Measurements from ENCODE around the gene C3orf38. TPM values are rescaled to one million over a fixed set of nuclear protein-coding genes. Genes with fewer than 3 reads are reported as not detected.
"Not testable (repeated sequence)": the region's sequence is repeated elsewhere in the genome, so short reads cannot be mapped to it uniquely, and the experiment has no call there.

Gene C3orf38
- total RNA-seq, 1 donor from 2014 or later: 22.6 TPM

- DNase-seq (ENCODE audit: low spot score): no peak
Measured at GRCh38 chr3:88152841-88153240, 3.1 kb downstream of the C3orf38 start.

GRCh38 chr3:88166419-88166971, 16.7 kb downstream of the C3orf38 start:
- no peak for DNase-seq (ENCODE audit: low spot score)

GRCh38 chr3:88167173-88167572, 17.4 kb downstream of the C3orf38 start:
- no peak for DNase-seq (ENCODE audit: low spot score)

- no peak for DNase-seq (ENCODE audit: low spot score)
Measured at GRCh38 chr3:88167704-88168103, 17.9 kb downstream of the C3orf38 start.

GRCh38 chr3:88168171-88168570, 18.4 kb downstream of the C3orf38 start:
- no peak for DNase-seq (ENCODE audit: low spot score)

- DNase-seq (ENCODE audit: low spot score): no peak
Measured at GRCh38 chr3:88180398-88180999, 30.7 kb downstream of the C3orf38 start.

- DNase-seq (ENCODE audit: low spot score): not testable (repeated sequence)
Measured at GRCh38 chr3:88182165-88182918, 32.6 kb downstream of the C3orf38 start.

- no peak for DNase-seq (ENCODE audit: low spot score)
Measured at GRCh38 chr3:88188436-88188835, 38.7 kb downstream of the C3orf38 start.

- no peak for DNase-seq (ENCODE audit: low spot score)
Measured at GRCh38 chr3:88189361-88189810, 39.6 kb downstream of the C3orf38 start.

- DNase-seq (ENCODE audit: low spot score): no peak
Measured at GRCh38 chr3:88191872-88192409, 42.2 kb downstream of the C3orf38 start.

GRCh38 chr3:88192631-88193030, 42.9 kb downstream of the C3orf38 start:
- DNase-seq (ENCODE audit: low spot score): no peak

- DNase-seq (ENCODE audit: low spot score): no peak
Measured at GRCh38 chr3:88195951-88196434, 46.2 kb downstream of the C3orf38 start.

GRCh38 chr3:88198121-88198520, 48.4 kb downstream of the C3orf38 start:
- DNase-seq (ENCODE audit: low spot score): no peak

GRCh38 chr3:88203642-88204055, 53.9 kb downstream of the C3orf38 start:
- no peak for DNase-seq (ENCODE audit: low spot score)

Other genes with a start within 250 kb of the C3orf38 start
- gene CGGBP1, start 91.0 kb upstream of the C3orf38 start, total RNA-seq: 63.3 TPM
- 15.9 TPM for gene ZNF654, start 90.7 kb upstream of the C3orf38 start, total RNA-seq

All from mesenteric fat pad (tissue), 1 donor.